Adrenal gland (tissue), 12 donors: ENCODE data around the gene CACNA1C. TPM values are rescaled to one million over a fixed set of nuclear protein-coding genes. Genes with fewer than 3 reads are reported as not detected.

Experiments used
- DNase-seq, 7 donors: peaks; one replicate each; pipeline ENCODE4 v3.0.0-alpha.2; 2019 to 2020
- H3K27ac ChIP-seq, 5 donors: fragments of 200-600 bp; sonication (generic) in 4 of 5; 1 replicate in 3 of 5; 2 replicates in 2 of 5; pipeline versions ENCODE4 v1.5.1 to v1.8.0; 2016 to 2020; ENCODE audit warnings: mild to moderate bottlenecking in 1 of 5
- H3K27me3 ChIP-seq: fragments of 200-600 bp; 2 replicates; pipeline ENCODE4 v1.8.0; 2021
- H3K36me3 ChIP-seq, 2 donors: fragments of 200-600 bp; replicated peaks in 1 of 2; 1 replicate in 1 of 2; 2 replicates in 1 of 2; pipeline versions ENCODE4 v1.5.1 to v1.8.0; 2018 to 2022
- H3K4me1 ChIP-seq, 2 donors: fragments of 200-600 bp; replicated peaks in 1 of 2; 1 replicate in 1 of 2; 2 replicates in 1 of 2; pipeline versions ENCODE4 v1.5.1 to v1.8.0; 2018 to 2021
- H3K4me3 ChIP-seq, 4 donors: fragments of 200-600 bp; sonication (generic) in 3 of 4; one replicate each; pipeline ENCODE4 v1.5.1; 2016 to 2018
- H3K9me3 ChIP-seq, 3 donors: fragments of 200-600 bp; sonication (generic) in 1 of 3; replicated peaks in 1 of 3; 1 replicate in 2 of 3; 2 replicates in 1 of 3; pipeline versions ENCODE4 v1.5.1 to v1.8.0; 2016 to 2021
- POLR2A ChIP-seq, 2 donors: fragments of 450-650 bp; IDR thresholded peaks; one replicate each; pipeline ENCODE4 v1.6.1; 2017; ENCODE audit warnings: antibody characterized with exemption in 2 of 2, mild to moderate bottlenecking in 2 of 2, moderate library complexity in 1 of 2
- WGBS, 4 donors: extraction: QIAGEN DNeasy Blood & Tissue Kit in 2 of 4; methylation state at CpG; one replicate each; pipeline versions ENCODE4 v1.1.5 to v1.1.7; 2013 to 2017; 5-methylcytosine and 5-hydroxymethylcytosine counted together
- intact Hi-C, 2 donors: fragments of 100-400 bp; cut with DNase I; formaldehyde crosslinking; loops; one replicate each; pipeline versions ENCODE4 v1.14.1 to v1.15.0; 2022 to 2023
- polyA plus RNA-seq, 3 donors: library from polyadenylated mRNA; stranded (reverse); fragments of 200-250 nt in 2 of 3; fragments of 350-450 nt in 1 of 3; fragmentation: Illumina TruSeq in 1 of 3; extraction: RNeasy Lipid Tissue Mini Kit (QIAGEN cat#74804) in 1 of 3; gene quantifications; one replicate each; pipeline ENCODE4 v1.2.3, GENCODE V29; 2013 to 2014
- total RNA-seq, 9 donors: library from RNA; depleted of rRNA in 4 of 9; stranded (reverse); fragments of >200 nt in 4 of 9; fragments of 120-200 nt in 1 of 9; fragmentation: NEBNext Ultra II Directional in 1 of 9; extraction: Animal tissue kit (Norgen Biotek cat#: 25700) in 1 of 9; gene quantifications; one replicate each; pipeline versions ENCODE4 v1.1.0 to v1.2.4, GENCODE V29; 2013 to 2023
- TF ChIP-seq, protein P1 (sequence below), 6 experiments: fragments of 450-650 bp in 4 of 6; fragments of 200-600 bp in 2 of 6; sonication (generic) in 1 of 6; IDR thresholded peaks; 1 replicate in 5 of 6; 2 replicates in 1 of 6; pipeline versions ENCODE4 v1.5.1 to v1.8.0; 2016 to 2021; ENCODE audit warnings: antibody characterized with exemption in 6 of 6, mild to moderate bottlenecking in 2 of 6, moderate library complexity in 1 of 6
- donor health status: healthy with polysubstance abuse.
- donor health status: Bipolar disorder and iron deficiency.
- donor health status: DM: yes; HTN: yes; CAD: no.
- donor health status: DM: no; HTN: no; CAD: no.
- donor health status: DM: no; HTN: no; CAD: no.
- donor health status: DM: yes; HTN: yes; CAD: no.

CACNA1C gene
- total and polyA plus RNA-seq, 12 donors, result 1.4 to 5.8 (median 3.5) TPM

GRCh38 chr12:2185751-2186341 lies 133.1 kb downstream of the CACNA1C start:
- intact Hi-C loops, result no loop called here
- DNase-seq, result no peak
- no peaks in the 10 kb centered on the region for H3K9me3 ChIP-seq
- peaks cover 0 to 11% of the 10 kb centered on the region in 2 donors for H3K4me1 ChIP-seq
- 88 to 93% (median 92%) methylated on average over 11 to 21 of the region's 21 CpGs for WGBS, 4 donors
- no peaks in the 10 kb centered on the region for H3K27me3 ChIP-seq
- no peak overlapping the region for H3K4me3 ChIP-seq
- TF ChIP-seq, protein P1, sequence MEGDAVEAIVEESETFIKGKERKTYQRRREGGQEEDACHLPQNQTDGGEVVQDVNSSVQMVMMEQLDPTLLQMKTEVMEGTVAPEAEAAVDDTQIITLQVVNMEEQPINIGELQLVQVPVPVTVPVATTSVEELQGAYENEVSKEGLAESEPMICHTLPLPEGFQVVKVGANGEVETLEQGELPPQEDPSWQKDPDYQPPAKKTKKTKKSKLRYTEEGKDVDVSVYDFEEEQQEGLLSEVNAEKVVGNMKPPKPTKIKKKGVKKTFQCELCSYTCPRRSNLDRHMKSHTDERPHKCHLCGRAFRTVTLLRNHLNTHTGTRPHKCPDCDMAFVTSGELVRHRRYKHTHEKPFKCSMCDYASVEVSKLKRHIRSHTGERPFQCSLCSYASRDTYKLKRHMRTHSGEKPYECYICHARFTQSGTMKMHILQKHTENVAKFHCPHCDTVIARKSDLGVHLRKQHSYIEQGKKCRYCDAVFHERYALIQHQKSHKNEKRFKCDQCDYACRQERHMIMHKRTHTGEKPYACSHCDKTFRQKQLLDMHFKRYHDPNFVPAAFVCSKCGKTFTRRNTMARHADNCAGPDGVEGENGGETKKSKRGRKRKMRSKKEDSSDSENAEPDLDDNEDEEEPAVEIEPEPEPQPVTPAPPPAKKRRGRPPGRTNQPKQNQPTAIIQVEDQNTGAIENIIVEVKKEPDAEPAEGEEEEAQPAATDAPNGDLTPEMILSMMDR (IDR thresholded peaks at IDR 0.05), result no peak
- no peak for TF ChIP-seq POLR2A (IDR thresholded peaks at IDR 0.05)
- no peaks in the 10 kb centered on the region for H3K36me3 ChIP-seq
- H3K27ac ChIP-seq, result no peak overlapping the region

DNA sequence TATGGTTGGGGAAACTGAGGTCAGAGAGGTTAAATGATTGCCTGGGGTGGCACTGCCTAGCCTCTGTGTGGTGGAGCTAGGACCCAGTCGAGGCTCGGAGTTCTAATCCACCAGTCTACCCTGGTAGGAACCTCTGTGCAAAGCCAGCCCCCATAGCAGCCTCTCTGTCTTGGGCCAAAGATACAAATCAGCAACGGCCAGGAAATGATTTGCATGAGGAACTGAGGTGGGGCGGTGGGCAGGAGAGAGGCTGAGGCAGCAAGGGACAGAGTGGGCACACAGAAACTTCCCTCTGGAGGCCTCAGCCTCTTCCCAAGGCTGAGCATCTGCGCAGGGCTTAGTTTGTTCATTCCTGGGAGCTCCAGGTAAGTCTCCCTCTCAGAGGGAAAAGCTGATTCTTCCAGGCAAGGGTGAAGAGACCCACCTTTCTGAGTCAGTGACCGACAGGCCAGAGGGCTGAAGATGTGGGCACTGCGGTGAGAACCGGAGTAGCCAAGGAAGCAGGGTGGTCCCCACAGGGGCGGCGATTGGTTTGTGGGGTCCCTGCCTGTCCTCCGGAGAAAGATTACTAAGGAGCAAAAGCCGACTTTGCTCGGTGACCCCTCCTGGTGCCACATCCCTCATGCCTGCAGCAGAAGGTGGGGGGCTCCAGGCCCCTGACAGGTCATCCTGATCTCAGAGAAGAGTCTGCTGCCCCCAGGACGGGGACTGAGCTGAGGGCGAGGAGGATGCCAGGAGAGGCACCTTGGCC lies 134.6 kb downstream of the CACNA1C start:
- TF ChIP-seq, protein P1 (IDR thresholded peaks at IDR 0.05), result no peak
- TF ChIP-seq POLR2A (IDR thresholded peaks at IDR 0.05), result no peak
- no peak overlapping the region for H3K27ac ChIP-seq
- WGBS, 4 donors, result 85 to 92% (median 86%) methylated on average over 5 to 15 of the region's 15 CpGs
- no peaks in the 10 kb centered on the region for H3K27me3 ChIP-seq
- peaks cover 0 to 8% of the 10 kb centered on the region in 2 donors for H3K4me1 ChIP-seq
- DNase-seq, result no peak
- H3K4me3 ChIP-seq, result no peak overlapping the region
- H3K36me3 ChIP-seq, result no peaks in the 10 kb centered on the region
- H3K9me3 ChIP-seq, result no peaks in the 10 kb centered on the region
- intact Hi-C loops, result no loop called here

DNA sequence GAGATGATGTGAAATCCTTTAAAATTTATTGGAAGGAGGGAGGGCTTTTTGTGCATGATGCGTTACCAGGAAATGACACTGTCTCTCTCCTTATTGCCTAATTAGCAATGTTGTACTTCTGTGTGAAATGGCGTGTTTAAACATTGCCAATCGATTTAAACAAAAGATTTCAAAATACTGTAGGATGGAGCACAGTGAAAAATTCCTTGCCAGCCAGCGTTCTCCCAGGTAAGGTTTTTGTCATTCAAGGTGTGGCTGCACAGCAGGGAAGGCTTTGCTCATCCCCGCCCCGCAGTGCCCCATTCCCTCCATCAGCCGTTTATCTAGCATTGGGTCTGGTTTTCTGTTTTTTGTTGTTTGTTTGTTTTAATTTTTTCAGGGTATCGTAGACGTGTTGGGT lies 137.3 kb downstream of the CACNA1C start:
- DNase-seq, result no peak
- Histone ChIP-seq H3K9me3 (no peaks in the 10 kb centered on the region), H3K27ac (no peak overlapping the region), H3K36me3 (no peaks in the 10 kb centered on the region), H3K27me3 (no peaks in the 10 kb centered on the region), H3K4me1 (no peaks in the 10 kb centered on the region), H3K4me3 (no peak overlapping the region)
- TF ChIP-seq POLR2A (IDR thresholded peaks at IDR 0.05), result no peak
- TF ChIP-seq, protein P1 (IDR thresholded peaks at IDR 0.05), result no peak
- WGBS, 4 donors, result 84 to 87% (median 86%) methylated on average over 9 of the region's 9 CpGs
- intact Hi-C loops, result no loop called here

DNA sequence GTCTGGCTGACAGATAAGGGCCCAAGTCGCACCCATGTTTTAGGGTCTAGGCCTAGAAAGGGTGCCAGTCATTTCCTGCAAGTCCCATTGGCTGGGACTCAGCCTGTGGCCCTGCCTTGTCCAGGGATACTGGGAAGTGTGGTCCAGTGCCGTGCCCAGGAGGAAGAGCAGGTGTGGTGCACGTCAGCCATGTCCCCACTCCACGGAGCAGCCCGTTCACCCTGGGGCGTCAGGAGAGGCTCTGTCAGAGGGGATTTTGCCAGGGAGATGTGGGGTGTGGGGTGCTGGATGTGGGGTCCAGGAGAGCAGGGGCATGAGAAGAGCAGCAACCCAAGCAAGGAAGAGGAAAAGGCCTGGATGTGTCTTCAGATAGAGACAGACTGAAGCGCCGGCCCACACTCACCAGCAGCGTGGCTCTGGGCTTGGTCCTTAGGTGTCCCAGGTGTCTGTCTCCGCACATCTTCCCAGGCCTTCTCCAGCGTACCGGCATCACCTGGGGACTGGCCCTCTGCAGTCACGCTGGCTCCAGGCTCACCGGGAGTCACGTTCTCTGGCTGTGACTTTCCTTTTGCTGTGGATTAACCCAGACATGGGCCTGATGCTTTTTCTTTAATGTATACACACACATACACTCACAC lies 138.2 kb downstream of the CACNA1C start:
- no peak for DNase-seq
- Histone ChIP-seq H3K4me1 (no peaks in the 10 kb centered on the region), H3K27me3 (no peaks in the 10 kb centered on the region), H3K4me3 (no peak overlapping the region), H3K9me3 (no peaks in the 10 kb centered on the region), H3K27ac (no peak overlapping the region), H3K36me3 (no peaks in the 10 kb centered on the region)
- intact Hi-C loops, result no loop called here
- 88 to 97% (median 94%) methylated on average over 14 to 15 of the region's 15 CpGs for WGBS, 4 donors
- no peak for TF ChIP-seq POLR2A (IDR thresholded peaks at IDR 0.05)
- TF ChIP-seq, protein P1 (IDR thresholded peaks at IDR 0.05), result no peak
